CD4-positive, CD25-positive, alpha-beta regulatory T cell (primary cell): ENCODE measurements around the gene BACH2. TPM values are rescaled to one million over a fixed set of nuclear protein-coding genes. Genes with fewer than 3 reads are reported as not detected.

Source experiments
- ATAC-seq, 2 donors: fragments of 150-1000 bp; cut with Tn5 transposase; one replicate each; pipeline ENCODE4 v1.10.0; 2021; ENCODE audit warnings: low read depth in 2 of 2, moderate number of reproducible peaks in 2 of 2, moderate library complexity in 1 of 2
- DNase-seq, 3 donors: peaks; one replicate each; pipeline versions ENCODE4 v3.0.0 to v3.0.0-alpha.2; 2012 to 2022; ENCODE audit warnings: mixed read lengths in 1 of 3
- H3K27ac ChIP-seq: one replicate; pipeline ENCODE4 v1.7.0; 2013; ENCODE audit warnings: mild to moderate bottlenecking, low read length; ENCODE audit not compliant: insufficient read depth, poor library complexity, severe bottlenecking
- H3K27me3 ChIP-seq: one replicate; pipeline ENCODE4 v1.7.0; 2013; ENCODE audit warnings: low read length; ENCODE audit not compliant: control insufficient read depth, insufficient read depth
- H3K36me3 ChIP-seq: one replicate; pipeline ENCODE4 v1.7.0; 2013; ENCODE audit warnings: mild to moderate bottlenecking, low read length, moderate library complexity; ENCODE audit not compliant: control insufficient read depth, insufficient read depth
- H3K4me1 ChIP-seq: 2 replicates; pipeline ENCODE4 v1.7.0; 2013; ENCODE audit warnings: mild to moderate bottlenecking, low read length; ENCODE audit not compliant: insufficient read depth, control insufficient read depth, poor library complexity, severe bottlenecking
- H3K4me3 ChIP-seq: one replicate; pipeline ENCODE4 v1.7.0; 2013; ENCODE audit warnings: low read depth, mild to moderate bottlenecking, low read length, moderate library complexity
- H3K9me3 ChIP-seq, 2 experiments: 1 replicate in 1 of 2; 2 replicates in 1 of 2; pipeline ENCODE4 v1.7.0; 2013; ENCODE audit warnings: low read length in 2 of 2, mild to moderate bottlenecking in 1 of 2, moderate library complexity in 1 of 2; ENCODE audit not compliant: control insufficient read depth in 2 of 2
- H3K27ac Mint-ChIP-seq, 3 donors: one replicate each; pipeline ENCODE4 v1.8.0; 2020 to 2022; ENCODE audit warnings: mild to moderate bottlenecking in 3 of 3, mixed read lengths in 3 of 3, moderate library complexity in 2 of 3
- H3K27me3 Mint-ChIP-seq: one replicate; pipeline ENCODE4 v1.8.0; 2022; ENCODE audit warnings: mild to moderate bottlenecking, mixed read lengths
- H3K36me3 Mint-ChIP-seq: one replicate; pipeline ENCODE4 v1.8.0; 2020; ENCODE audit warnings: mixed read lengths
- H3K4me1 Mint-ChIP-seq, 4 donors: one replicate each; pipeline ENCODE4 v1.8.0; 2020 to 2022; ENCODE audit warnings: mixed read lengths in 4 of 4, mild to moderate bottlenecking in 1 of 4
- H3K4me3 Mint-ChIP-seq, 4 donors: one replicate each; pipeline ENCODE4 v1.8.0; 2020 to 2022; ENCODE audit warnings: mild to moderate bottlenecking in 4 of 4, mixed read lengths in 4 of 4, moderate library complexity in 3 of 4
- H3K9me3 Mint-ChIP-seq, 7 donors: one replicate each; pipeline ENCODE4 v1.8.0; 2020 to 2022; ENCODE audit warnings: mixed read lengths in 7 of 7, mild to moderate bottlenecking in 3 of 7, moderate library complexity in 2 of 7
- polyA plus RNA-seq, 4 donors: library from polyadenylated mRNA; unstranded; fragments of 300-500 nt; fragmentation: Illumina TruSeq; gene quantifications; one replicate each; pipeline ENCODE4 v1.2.3, GENCODE V29; 2021
- total RNA-seq: library from RNA; stranded (reverse); gene quantifications from one replicate; pipeline ENCODE4 v1.2.3, GENCODE V29; 2022

The BACH2 gene
- total and polyA plus RNA-seq, 5 donors from 2014 or later = 3.8 to 51.3 (median 7.1) TPM

- ATAC-seq (no peak), DNase-seq (no peak)
- Histone ChIP-seq H3K9me3 (no peaks in the 10 kb centered on the region), H3K27me3 (peaks cover 10% of the 10 kb centered on the region), H3K4me3 (no peak overlapping the region), H3K4me1 (no peaks in the 10 kb centered on the region), H3K36me3 (no peaks in the 10 kb centered on the region), H3K27ac (no peak overlapping the region)
- Mint-ChIP-seq H3K27me3 (peaks cover 37% of the 10 kb centered on the region), H3K4me3 (peak overlapping the region in 1 of 4 donors; percentile 5), H3K4me1 (peaks cover 0 to 10% (median 2%) of the 10 kb centered on the region in 4 donors), H3K9me3 (no peaks in the 10 kb centered on the region), H3K27ac (peak overlapping the region in 1 of 3 donors; percentile 6), H3K36me3 (no peaks in the 10 kb centered on the region)
Measured at GRCh38 chr6:90315354-90315950, 18.8 kb upstream of the BACH2 start.

GRCh38 chr6:90314514-90314913 lies 17.9 kb upstream of the BACH2 start:
- Mint-ChIP-seq H3K36me3 (no peaks in the 10 kb centered on the region), H3K27ac (peak overlapping the region in 1 of 3 donors; percentile 37), H3K4me3 (no peak overlapping the region), H3K9me3 (no peaks in the 10 kb centered on the region), H3K4me1 (peaks cover 0 to 6% (median 2%) of the 10 kb centered on the region in 4 donors), H3K27me3 (peaks cover 45% of the 10 kb centered on the region)
- Histone ChIP-seq H3K9me3 (no peaks in the 10 kb centered on the region), H3K36me3 (no peaks in the 10 kb centered on the region), H3K27me3 (peaks cover 12% of the 10 kb centered on the region), H3K4me1 (no peaks in the 10 kb centered on the region), H3K4me3 (no peak overlapping the region), H3K27ac (no peak overlapping the region)
- no peak for DNase-seq
- no peak for ATAC-seq

- Mint-ChIP-seq H3K36me3 (no peaks in the 10 kb centered on the region), H3K4me1 (peaks cover 0 to 4% (median 0%) of the 10 kb centered on the region in 4 donors), H3K27me3 (peaks cover 44% of the 10 kb centered on the region), H3K9me3 (no peaks in the 10 kb centered on the region), H3K27ac (no peak overlapping the region), H3K4me3 (no peak overlapping the region)
- H3K36me3 ChIP-seq = no peaks in the 10 kb centered on the region
- H3K27me3 ChIP-seq = peaks cover 15% of the 10 kb centered on the region
- no peak overlapping the region for H3K27ac ChIP-seq
- H3K4me1 ChIP-seq = no peaks in the 10 kb centered on the region
- no peak overlapping the region for H3K4me3 ChIP-seq
- no peak for ATAC-seq
- H3K9me3 ChIP-seq = no peaks in the 10 kb centered on the region
- DNase-seq = no peak
Measured at GRCh38 chr6:90311569-90311968, 14.9 kb upstream of the BACH2 start.

- H3K4me3 Mint-ChIP-seq = no peak overlapping the region
- no peak overlapping the region for H3K27ac Mint-ChIP-seq
- Histone ChIP-seq H3K36me3 (no peaks in the 10 kb centered on the region), H3K9me3 (no peaks in the 10 kb centered on the region), H3K27me3 (peaks cover 29% of the 10 kb centered on the region), H3K4me3 (no peak overlapping the region), H3K27ac (no peak overlapping the region), H3K4me1 (no peaks in the 10 kb centered on the region)
- no peaks in the 10 kb centered on the region for H3K9me3 Mint-ChIP-seq
- DNase-seq (no peak), ATAC-seq (no peak)
- peaks cover 69% of the 10 kb centered on the region for H3K27me3 Mint-ChIP-seq
- H3K4me1 Mint-ChIP-seq = peaks cover 0 to 6% (median 2%) of the 10 kb centered on the region in 4 donors
- H3K36me3 Mint-ChIP-seq = no peaks in the 10 kb centered on the region
Measured at GRCh38 chr6:90305800-90306448, 9.3 kb upstream of the BACH2 start.

DNA sequence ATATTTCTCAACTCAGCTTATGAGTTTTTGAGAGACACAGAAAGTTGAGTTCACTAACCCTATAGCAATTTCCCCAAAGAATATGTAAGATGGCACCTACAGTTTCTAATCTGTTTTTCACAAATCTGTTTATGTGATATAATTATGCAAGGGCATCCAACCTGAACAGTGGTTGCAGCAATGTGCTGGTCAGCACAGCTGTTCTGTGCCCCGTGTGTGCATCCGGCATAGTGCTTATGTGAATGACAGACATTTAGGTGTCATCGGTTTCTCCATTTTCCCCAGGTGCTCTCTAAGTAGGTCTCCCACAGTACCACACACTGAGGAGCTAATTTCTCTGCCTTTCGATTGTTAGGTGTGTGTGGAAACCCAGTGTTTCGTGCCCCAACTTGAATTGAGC lies 7.7 kb upstream of the BACH2 start:
- peaks cover 30% of the 10 kb centered on the region for H3K27me3 ChIP-seq
- no peak for ATAC-seq
- Mint-ChIP-seq H3K4me3 (no peak overlapping the region), H3K27ac (no peak overlapping the region), H3K36me3 (no peaks in the 10 kb centered on the region), H3K9me3 (no peaks in the 10 kb centered on the region), H3K4me1 (peaks cover 0 to 6% (median 3%) of the 10 kb centered on the region in 4 donors), H3K27me3 (peaks cover 75% of the 10 kb centered on the region)
- H3K27ac ChIP-seq = no peak overlapping the region
- H3K4me1 ChIP-seq = no peaks in the 10 kb centered on the region
- H3K9me3 ChIP-seq = no peaks in the 10 kb centered on the region
- no peaks in the 10 kb centered on the region for H3K36me3 ChIP-seq
- no peak for DNase-seq
- no peak overlapping the region for H3K4me3 ChIP-seq

DNA sequence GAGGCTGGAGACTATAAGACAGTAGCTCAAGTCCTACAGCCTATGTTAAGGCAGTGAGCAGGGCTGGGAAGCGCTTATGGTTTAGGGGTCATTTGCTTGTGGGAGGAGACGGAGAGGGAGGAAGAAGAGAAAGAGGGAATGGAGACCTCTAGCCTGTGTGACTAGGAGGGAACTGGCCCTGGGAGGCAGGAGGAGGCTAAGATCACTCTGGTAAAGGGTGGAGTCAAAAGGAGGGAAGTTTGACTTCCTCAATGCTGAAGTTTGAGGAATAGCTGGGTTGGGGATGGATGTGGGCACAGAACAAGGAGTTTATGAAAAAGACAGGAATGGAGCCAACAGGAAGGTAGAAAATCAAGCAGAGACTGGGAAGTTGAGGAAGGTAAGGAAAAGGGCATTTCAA lies 6.4 kb upstream of the BACH2 start:
- DNase-seq = no peak
- no peak overlapping the region for H3K4me3 Mint-ChIP-seq
- no peak for ATAC-seq
- H3K36me3 Mint-ChIP-seq = no peaks in the 10 kb centered on the region
- H3K4me1 Mint-ChIP-seq = peaks cover 3 to 6% (median 4%) of the 10 kb centered on the region in 4 donors
- Histone ChIP-seq H3K4me1 (no peaks in the 10 kb centered on the region), H3K9me3 (no peaks in the 10 kb centered on the region), H3K4me3 (no peak overlapping the region), H3K27ac (no peak overlapping the region), H3K36me3 (no peaks in the 10 kb centered on the region), H3K27me3 (peaks cover 34% of the 10 kb centered on the region)
- no peaks in the 10 kb centered on the region for H3K9me3 Mint-ChIP-seq
- H3K27me3 Mint-ChIP-seq = peaks cover 79% of the 10 kb centered on the region
- peak overlapping the region in 2 of 3 donors; percentile 5 to 53 for H3K27ac Mint-ChIP-seq

DNA sequence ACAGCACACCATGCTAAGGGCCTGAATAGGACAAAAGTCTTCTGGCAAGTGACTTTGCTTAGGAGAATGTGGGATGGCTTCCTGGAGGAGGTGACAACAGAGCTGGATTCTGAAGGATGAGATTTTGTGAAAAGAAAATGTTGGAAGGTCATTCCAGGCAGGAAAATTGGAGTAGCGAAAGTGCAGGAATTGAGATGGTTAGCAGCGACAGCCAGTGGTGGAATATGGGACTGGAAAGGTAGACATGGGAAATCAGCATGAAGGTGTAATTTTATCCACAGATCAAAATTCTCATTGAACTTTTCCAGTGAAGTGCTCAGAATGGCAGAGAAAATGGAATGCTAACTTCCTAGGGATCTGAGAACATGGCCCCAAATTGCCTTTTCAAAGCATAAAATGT lies 5.7 kb upstream of the BACH2 start:
- peaks cover 79% of the 10 kb centered on the region for H3K27me3 Mint-ChIP-seq
- H3K4me1 Mint-ChIP-seq = peaks cover 3 to 11% (median 6%) of the 10 kb centered on the region in 4 donors
- ATAC-seq (no peak), DNase-seq (no peak)
- H3K36me3 ChIP-seq = no peaks in the 10 kb centered on the region
- no peak overlapping the region for H3K27ac ChIP-seq
- no peak overlapping the region for H3K4me3 Mint-ChIP-seq
- no peaks in the 10 kb centered on the region for H3K9me3 ChIP-seq
- H3K27ac Mint-ChIP-seq = peak overlapping the region in 1 of 3 donors; percentile 76
- H3K4me3 ChIP-seq = no peak overlapping the region
- H3K27me3 ChIP-seq = peaks cover 37% of the 10 kb centered on the region
- H3K36me3 Mint-ChIP-seq = no peaks in the 10 kb centered on the region
- H3K9me3 Mint-ChIP-seq = no peaks in the 10 kb centered on the region
- peaks cover 4% of the 10 kb centered on the region for H3K4me1 ChIP-seq

DNA sequence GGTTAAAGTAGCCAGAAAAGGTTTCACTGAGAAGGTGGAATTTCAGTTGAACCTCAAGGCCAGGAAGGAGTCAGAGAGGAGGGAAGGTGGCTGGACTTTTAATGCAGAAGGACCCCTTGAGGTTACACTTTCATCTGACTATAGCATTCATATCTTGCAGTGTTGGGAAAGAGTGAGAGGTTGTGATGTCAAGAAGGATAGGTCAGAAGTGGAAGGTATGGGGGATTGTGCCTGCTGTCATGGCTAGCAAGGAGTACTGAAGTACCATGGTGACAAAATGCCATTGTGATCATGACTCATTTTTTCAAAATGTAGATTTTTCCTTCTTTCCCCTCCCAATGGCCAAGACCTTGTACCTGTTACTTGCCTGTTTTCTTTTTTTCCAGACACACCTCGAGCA lies 5.2 kb upstream of the BACH2 start:
- H3K27ac Mint-ChIP-seq = peak overlapping the region in 1 of 3 donors; percentile 76
- H3K27me3 ChIP-seq = peaks cover 37% of the 10 kb centered on the region
- DNase-seq (no peak), ATAC-seq (no peak)
- peaks cover 77% of the 10 kb centered on the region for H3K27me3 Mint-ChIP-seq
- no peaks in the 10 kb centered on the region for H3K9me3 ChIP-seq
- H3K4me3 Mint-ChIP-seq = no peak overlapping the region
- no peaks in the 10 kb centered on the region for H3K9me3 Mint-ChIP-seq
- H3K4me1 ChIP-seq = peaks cover 7% of the 10 kb centered on the region
- no peak overlapping the region for H3K4me3 ChIP-seq
- no peak overlapping the region for H3K27ac ChIP-seq
- no peaks in the 10 kb centered on the region for H3K36me3 Mint-ChIP-seq
- H3K4me1 Mint-ChIP-seq = peaks cover 3 to 11% (median 7%) of the 10 kb centered on the region in 4 donors
- no peaks in the 10 kb centered on the region for H3K36me3 ChIP-seq
